Stromal cell of bone marrow (primary cell): Measurements from ENCODE around the gene DHX36.
A peak's percentile ranks its signal among the peaks of the same experiment; 100 is the strongest.

Experiments used
- DNase-seq: peaks from one replicate; pipeline ENCODE4 v3.0.0-alpha.2; 2012; ENCODE audit warnings: low read depth

The DHX36 gene

DNA sequence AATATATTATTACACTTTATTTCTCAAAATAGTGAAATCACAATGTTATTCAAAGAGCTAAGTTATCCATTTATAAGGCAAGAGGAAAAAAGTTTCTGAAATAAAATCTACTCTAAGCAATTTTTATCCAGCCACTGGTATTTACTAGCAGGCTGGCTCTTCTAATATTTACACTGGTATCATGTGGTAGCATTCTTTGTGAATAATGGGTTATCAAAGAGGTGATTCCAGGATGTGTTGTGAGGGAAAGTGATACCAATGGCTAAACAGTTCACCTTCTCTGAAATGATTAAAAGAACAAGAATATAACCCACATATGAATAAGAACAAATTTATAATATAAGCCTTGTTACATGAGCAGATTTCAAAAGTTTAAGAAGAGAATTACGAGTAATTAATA, 44.1 kb downstream of the DHX36 start:
- DNase-seq: no peak

DNA sequence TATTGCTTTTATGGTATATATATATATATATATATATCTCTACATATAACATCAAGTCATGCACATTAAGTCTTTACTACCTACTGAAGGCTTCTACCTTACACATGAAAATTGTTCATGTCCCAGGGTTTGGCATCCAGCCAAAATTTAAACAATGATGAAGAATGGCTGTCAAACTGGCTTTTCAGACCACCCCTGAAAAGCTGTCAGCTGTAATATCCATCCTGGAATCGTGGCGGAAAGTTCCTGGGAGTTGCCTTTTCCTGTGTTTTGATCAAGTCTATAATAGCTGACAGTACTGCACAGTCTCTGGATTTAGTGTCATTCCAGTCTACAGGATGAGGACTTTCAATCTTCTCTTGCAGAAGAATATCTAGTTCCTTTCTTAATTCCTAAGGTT, 48.3 kb downstream of the DHX36 start:
- no peak for DNase-seq

DNA sequence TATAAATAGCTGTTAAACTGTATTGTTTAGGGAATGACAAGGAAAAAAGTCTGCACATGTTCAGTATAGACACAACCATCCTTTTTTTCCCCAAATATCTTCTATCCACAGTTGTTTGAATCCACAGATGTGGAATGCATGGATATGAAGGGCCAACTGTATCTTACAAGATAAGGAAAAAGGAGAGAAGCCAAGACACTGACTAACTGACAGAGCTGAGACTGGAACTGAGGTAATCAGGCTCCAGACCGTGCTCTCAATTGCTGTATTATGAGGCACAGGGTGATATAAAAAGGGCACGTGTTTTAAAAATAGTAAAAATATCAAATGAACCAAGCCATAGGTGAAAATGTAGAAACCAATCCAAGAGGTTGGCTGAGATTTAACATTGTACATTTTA, 49.0 kb downstream of the DHX36 start:
- no peak for DNase-seq

DNA sequence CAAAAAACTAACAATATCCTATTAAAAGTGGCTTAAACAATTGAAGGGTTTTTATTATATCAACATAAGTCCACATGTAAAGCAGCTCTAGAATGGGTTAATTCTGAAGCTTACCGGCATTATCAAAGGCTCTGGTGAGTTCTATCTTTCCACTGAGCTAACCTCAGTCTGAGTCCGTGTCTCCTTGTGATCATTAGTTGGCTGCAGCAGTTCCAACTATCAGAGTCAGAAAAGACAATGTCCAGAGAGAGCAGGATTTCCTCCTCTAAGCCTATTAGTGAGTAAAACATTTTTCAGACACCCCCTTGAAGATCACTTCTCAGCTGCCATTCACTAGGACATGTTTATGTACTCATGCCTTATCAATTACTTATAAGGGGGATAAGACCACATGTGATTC, 49.9 kb downstream of the DHX36 start:
- DNase-seq: no peak

DNA sequence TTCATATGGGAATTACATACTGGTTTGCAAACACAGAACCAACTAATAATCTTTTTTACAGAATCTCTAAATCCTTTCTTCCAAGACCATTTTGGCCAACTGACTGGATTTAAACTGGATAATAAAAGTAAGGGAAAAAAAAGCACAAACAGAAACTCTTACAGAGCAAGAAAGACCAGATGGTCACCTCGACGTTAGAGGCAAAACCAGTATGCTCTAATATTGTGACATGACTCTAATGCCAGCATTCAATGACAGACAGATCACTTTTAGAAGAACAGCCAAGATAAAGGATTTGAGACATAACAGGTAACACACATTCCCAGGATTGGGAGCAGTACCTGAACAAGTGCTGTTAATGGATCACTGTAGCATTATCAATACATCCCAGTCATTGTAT, 50.9 kb downstream of the DHX36 start:
- DNase-seq: no peak

DNA sequence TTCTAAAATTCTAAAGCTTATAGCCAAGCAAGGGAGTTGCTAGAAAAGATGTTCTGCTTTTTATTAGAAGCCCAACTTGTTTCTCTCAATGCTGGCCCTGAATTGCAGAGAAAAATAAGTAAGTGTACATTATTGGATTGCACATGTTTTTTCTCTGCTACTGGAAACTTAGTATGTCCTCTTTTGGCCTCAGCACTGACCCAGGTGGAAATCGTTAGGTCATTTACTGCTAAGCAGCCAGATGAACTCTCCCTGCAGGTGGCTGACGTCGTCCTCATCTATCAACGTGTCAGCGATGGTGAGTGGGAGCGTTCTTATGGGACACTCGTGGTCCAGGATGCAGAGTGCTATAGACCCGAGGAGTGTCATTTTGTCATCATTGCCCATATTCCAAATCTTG, 69.8 kb downstream of the DHX36 start:
- DNase-seq: no peak

DNA sequence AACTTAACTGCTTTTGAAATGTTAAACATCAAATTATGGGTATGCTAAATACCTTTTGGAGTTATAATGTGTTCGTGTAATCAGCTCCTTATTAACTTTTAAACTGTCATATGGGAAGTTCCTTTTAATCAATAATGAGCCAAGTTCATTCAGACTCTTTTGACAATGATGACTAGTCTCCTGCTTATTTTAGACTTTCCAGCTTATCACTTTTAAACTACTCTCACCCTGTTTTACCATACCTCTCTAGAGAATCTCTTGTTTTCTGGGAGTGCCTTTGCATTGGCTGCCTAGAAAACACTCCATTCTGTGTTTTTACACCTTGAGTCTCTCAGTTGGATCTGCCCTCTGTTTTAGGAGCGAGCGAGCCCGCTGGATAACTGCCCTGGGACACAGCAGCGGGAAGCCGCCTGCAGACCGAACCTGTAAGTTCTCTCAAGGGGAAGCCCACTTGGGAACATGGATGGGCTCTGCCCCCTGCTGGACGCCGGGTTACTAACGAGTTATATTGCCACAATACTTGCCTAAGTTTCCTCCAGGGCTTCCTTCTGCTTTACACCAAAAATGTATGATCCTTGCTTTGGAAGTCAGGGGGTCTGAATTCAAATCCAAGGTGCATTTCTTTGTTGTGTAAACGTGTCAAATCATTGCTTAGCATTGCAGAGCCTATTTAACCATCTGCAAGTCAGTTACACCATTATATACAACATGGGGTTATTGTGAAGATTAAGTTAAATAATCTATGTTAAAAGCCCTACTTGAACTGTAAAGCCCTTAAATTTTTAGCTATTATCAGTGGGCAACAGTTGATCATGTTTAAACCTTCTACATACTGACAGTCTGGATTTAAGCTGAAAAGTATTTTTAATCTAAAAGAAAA, 71.3 kb downstream of the DHX36 start:
- peak; percentile 74 for DNase-seq

DNA sequence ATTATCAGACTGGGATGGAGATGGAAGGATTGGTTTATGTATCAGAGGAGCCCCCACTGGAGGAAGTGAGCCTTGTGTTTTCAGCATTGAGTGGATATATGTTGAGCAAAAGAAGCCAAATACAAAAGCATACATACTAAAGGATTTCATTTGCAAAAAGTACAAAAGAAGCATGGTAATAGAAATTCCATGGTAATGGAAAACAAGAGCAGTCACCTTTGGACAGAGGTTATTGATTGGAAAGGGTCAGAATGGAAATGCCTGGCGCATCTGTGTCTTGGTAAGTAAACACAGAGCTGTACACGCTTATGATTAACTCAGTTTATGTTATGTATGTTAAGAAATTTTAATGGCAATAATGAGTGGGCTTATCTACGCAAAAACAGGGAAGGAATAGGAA, 72.7 kb downstream of the DHX36 start:
- DNase-seq: no peak

DNA sequence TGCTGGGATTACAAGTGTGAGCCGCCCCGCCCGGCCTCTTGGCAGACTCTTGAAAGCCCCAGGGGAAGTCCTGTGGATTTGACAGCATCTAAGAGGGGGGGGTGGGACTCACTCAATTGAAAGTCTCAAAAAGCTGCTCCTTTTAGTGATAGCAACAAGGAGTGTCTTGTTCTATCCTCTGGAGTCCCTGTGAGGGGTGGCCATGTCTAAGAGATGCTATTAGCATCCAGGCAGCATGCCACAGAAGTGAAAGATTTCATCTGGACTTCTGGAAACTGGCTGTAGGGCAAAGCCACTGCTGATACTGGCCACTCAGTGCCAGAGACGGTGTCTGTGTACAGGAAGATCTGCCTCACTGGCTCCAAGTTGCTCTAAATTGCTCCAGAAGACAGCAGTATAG, 74.0 kb downstream of the DHX36 start:
- DNase-seq: no peak

DNA sequence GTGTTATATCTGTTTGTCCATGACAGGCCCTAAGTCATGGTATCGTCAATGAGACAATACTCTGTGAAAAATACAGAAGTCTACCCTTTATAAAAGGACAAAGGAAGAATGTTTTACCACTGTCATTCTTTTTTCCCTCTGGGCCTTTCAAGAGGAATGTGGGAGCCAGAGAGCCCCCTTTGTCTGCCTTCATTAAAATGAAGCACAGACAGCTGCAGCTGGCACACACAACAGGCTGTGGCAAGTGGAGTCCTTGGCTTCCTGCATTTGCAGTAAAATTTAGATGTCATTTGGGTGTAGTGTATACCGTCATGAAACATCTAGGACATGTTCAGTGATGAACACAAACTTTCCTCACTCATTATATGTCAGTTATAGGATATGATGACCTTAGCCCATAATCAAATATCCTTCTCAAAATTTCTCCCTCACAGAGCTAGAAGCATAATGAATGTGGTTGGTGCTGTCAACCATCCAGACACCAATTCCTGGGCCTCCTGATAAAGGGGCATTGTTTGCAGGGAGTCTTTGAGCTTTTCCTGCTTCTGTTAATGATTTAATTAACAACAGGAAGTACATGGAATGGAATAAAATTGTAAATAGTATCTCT, 76.4 kb downstream of the DHX36 start:
- DNase-seq: no peak

DNA sequence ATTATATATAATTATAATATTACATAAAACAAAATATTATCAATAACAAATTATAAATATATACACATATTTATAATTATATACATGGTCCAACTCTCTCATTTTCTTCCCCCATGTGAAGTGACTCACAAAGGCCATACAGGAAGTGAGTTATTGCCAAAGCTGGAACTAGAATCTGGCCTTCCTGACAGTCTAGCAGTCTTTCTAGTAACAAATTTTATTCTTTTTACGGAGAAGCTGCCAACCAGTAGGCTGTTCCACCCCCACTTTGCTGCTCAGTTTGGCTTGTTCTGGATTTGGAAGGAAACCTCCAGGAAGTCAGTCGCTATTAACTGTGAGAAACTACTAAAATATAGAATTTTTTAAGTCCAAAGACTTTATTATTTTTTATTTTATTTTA, 79.6 kb downstream of the DHX36 start:
- peak; percentile 32 for DNase-seq

DNA sequence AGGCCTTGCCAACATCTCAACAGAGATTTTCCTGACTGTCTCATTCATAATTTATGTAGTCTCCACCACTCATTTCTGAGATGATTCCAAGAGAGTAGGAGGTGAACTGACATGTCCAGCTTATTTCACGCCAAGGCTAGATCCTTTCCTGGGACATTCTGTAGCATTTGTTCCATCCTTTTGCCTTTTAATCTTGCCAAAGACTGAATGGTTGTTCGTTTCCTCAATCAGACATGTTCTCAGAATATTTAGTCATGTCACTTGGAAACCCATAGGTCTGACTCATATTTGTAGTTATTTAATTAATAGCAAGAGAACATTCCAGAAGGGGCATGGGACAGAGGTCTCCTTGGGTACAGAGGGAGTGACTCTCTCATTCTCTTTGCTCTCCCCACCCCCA, 80.9 kb downstream of the DHX36 start:
- DNase-seq: peak; percentile 20

DNA sequence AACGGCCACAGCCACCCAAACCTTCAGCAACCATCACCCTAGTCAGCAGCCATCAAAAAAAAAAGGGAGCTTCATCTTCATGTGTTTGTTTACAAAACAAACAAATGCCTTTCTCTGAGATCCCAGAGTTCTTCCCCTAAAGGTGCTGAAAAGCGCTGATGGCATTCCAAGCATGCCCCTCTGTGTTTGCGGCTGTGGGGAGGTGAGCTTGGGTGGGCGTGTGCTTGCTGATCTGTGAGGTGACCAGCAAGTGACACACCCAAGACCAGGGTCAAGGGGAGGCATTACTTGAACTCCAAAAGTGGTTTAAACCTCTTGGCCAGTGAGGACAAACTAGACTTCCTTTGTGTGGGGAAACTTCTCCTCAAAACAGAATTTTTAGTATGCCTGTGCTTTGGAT, 81.5 kb downstream of the DHX36 start:
- no peak for DNase-seq

DNA sequence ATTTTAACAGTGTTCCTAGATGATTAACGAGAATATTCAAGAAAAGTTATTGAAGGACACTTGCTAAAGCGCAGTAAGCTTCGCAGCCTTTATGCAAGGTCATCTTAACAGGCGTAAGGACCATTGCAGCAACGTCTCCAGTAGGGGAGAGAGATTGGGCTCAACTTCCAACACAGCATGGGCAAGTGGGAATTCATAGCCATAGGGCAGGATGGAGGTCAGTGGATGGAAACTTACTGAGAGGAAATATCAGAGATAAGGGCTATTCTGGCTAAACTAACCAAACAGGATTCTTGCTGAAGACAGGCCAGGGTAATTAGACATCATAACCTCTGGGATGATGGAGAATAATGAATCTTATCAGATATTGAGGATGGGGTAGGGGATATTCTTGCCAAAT, 82.8 kb downstream of the DHX36 start:
- DNase-seq: no peak

DNA sequence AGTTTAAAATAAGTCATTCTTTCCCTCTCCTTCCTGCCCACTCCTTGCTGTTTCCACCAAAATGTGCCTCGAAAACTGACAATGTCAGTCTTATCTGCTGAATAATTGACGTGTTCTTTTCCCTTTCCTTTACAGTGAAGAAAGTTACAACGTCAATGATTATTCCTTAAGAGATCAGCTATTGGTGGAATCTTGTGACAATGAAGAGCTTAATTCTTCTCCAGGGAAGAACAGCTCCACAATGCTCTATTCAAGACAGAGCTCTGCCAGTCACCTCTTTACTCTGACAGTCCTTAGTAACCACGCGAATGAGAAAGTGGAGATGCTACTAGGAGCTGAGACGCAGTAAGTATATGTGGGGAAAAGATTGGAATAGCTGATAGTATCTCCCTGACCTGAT, 84.1 kb downstream of the DHX36 start:
- no peak for DNase-seq

DNA sequence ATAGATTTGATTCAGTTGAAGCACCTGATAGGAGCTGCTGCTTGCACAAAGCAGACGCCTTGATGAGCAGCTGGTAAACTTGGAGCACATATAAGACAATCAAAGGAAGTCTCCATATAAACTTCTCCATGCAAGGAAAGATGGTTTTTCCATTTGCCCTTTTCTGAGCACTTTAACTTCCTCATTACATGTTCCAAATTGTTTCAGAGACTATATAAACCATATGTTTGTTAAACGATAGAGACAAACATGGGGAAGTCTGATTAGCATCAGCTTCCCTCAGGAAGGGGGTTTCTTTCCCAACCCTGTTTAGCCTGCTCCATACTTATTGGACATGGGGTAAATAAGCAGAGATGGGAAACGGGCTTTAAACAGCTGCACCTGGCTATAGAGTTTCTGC, 88.0 kb downstream of the DHX36 start:
- DNase-seq: no peak

DNA sequence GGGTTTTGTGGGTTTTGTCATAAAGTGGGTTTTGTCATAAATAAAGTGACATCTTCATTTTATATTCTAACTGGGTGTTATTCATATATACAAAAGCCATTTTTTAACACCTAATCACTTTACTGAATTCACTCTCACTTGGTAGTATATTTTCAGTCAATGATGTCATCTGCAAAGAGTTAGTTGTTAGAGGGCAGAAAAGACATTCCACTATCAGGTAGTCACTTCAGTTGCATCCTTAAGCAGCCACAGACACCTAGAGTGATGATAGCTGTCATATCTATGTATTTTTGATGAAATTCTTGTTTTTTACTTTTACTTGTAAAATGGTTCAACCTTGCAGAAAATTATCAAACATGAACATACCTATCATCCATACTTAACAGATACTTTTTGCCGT, 89.0 kb downstream of the DHX36 start:
- DNase-seq: no peak

DNA sequence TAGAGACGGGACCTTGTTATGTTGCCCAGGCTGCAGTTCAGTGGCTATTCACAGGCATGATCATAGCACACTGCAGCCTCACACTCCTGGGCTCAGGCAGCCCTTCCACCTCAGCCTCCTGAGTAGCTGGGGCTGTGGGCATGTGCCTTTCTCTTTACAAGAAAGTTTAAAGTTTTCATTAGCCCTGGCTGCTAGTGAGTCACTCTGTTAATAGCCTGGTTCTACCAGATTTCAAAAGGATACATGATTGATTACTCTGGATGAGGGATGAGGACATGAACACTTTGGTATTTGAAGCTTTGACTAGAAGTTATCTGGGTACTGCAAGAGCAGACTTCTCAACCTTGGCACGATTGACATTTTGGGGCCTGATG, 95.1 kb downstream of the DHX36 start:
- no peak for DNase-seq

DNA sequence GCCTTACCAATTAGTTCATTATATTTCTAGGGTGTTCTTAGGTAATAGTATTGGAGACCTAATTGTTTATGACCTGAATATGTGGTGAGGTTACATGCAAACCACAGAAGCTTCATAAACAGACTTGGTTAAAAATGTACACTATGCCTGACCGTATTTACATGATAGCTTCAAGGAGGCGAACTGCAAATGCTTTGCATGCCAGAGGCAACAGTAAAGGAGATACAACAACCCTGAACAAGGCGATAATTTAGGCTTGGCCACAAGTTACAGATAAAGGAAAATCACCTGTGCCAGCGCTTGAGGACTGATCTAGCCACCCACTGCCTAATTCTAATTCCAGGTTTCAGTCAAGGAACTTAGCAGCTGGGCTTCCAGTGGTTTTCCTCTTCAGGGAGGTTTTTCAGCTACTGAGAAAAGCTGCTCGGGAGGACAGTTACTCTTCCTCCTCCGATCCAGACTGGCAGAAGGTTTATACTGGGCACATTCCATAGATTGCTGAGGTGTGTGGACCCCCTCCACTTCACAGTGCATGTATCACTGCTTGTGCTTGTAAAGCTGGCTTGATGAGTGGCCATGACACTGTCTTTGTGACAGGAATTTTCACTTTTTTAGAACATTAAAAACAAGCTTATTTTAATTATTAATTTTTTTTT, 95.6 kb downstream of the DHX36 start:
- DNase-seq: no peak

DNA sequence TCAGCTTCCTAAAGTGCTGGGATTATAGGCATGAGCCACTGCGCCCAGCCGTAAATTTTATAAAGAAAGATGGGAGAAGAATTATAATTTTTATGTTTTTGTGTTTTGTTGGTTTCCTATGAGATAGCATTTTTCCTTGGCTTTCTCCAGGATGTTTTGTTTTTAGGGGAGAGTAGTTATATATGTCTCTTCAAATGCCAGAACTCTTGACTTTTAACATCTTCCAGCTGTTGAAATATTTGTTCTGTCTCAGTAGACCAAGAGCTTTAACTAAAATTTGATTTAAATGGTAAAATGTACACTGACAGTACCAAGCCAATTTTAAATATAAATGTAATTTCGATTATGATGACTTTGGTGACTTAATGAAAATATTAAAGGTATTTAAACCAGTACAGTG, 96.8 kb downstream of the DHX36 start:
- no peak for DNase-seq

DNA sequence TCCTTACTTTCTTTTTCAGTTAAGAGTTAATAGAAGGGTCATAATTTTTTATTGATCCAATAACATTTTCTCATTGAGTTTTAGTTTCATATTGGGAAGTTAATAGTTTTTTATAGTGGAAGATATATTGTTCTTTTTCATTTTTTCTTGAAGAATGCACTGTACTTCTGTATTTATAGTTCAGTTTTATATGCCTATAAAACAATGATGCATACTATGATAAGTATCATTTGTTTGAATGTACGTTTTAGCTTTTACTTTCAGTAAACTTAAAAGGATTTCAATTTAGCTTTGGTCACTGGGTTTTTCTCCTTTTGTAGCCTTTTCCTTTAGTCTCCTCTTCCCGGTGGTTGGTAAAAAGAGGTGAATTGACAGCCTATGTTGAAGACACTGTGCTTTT, 98.8 kb downstream of the DHX36 start:
- no peak for DNase-seq

DNA sequence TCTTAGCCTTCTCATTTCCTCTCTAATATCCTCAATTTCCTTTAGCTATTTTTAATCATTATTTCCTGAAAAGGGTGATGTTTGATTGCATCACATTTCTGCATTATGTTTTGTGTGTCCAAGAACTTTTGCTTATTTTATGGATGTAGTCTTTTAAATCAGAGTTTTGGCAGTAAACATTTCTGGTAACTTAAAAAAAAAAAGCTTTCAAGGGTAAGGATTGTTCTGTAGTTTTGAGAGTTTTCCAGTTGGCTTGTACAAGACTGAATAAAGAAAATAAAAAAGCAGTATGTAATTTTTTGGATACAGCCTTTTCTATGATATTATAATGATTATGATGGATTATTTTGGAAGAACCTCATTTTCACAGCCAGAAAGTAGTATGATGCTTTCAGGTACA, 99.4 kb downstream of the DHX36 start:
- no peak for DNase-seq

DNA sequence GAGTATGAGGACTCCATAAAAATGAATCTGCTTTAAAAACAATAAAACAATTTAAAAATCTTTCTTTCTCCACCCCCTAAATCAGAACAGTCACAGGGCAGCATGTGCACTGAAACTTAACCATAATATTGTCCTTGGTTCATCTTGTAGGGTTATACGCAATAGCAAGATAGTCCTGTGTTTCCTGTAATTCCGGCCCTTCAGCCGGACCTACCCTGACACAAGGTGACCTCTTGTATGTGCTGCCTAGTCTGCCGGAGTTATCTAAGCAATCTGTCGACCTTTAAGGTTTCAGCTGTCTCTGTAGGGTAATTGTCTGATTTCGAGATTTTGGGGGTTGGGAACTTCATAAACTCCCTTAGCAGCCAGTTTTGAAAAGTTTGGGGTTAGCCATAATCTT, 99.9 kb downstream of the DHX36 start:
- no peak for DNase-seq

DNA sequence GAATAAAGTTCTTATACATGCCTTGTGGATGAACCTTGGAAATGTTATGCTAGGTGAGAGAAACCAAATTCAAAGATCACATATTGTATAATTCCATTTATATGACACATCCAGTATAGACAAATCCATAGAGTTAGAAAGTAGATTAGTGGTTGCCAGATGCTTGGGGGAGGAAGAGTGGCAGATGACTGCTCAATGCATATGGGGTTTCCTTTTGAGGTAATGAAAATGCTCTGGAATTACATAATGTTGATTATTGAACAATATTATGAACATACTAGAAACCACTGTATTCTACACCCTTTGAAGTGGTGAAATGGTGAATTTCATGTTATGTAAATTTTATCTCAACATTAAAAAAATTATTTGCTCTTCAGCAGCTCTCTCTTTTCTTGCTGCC, 100.8 kb downstream of the DHX36 start:
- DNase-seq: no peak
